ENCODE data around the gene ANKRD36C. TPM values are rescaled to one million over a fixed set of nuclear protein-coding genes. Genes with fewer than 3 reads are reported as not detected.

The ANKRD36C gene
- total RNA-seq (2022; extraction: Qiagen RNA extraction): 2.9 to 4.9 TPM (median 3.5 TPM) in 5 replicates

GRCh38 chr2:95991351-95992094, at the start of gene ANKRD36C:
Gene ANKRD36C (minus strand): TSS chr2:95991824. CDS start chr2:95991708, 116 bp downstream.

GRCh38 chr2:96034792-96035191, 43.2 kb upstream of the ANKRD36C start, which contains the start of gene GPAT2:
Gene GPAT2 (minus strand): TSS chr2:96034916. CDS start chr2:96032359, 2,557 bp downstream.

Other genes with a start within 250 kb of the ANKRD36C start
- gene GPAT2, start 43.1 kb upstream of the ANKRD36C start, total RNA-seq (2022; extraction: Qiagen RNA extraction): 0.02 to 0.08 TPM in 2 of 5 replicates, not detected in the others
- 0.08 to 0.14 TPM (median 0.11 TPM) in 5 replicates for gene ADRA2B, start 124.7 kb upstream of the ANKRD36C start, total RNA-seq (2022; extraction: Qiagen RNA extraction)
- gene ASTL, start 146.7 kb upstream of the ANKRD36C start, total RNA-seq (2022; extraction: Qiagen RNA extraction): not detected in 5 replicates
- 0.32 to 0.46 TPM (median 0.37 TPM) in 5 replicates for gene DUSP2, start 153.6 kb upstream of the ANKRD36C start, total RNA-seq (2022; extraction: Qiagen RNA extraction)
- 85.4 to 105 TPM (median 103 TPM) in 5 replicates for gene STARD7, start 217.0 kb upstream of the ANKRD36C start, total RNA-seq (2022; extraction: Qiagen RNA extraction)